ENCODE measurements around the gene TNNT3. TPM values are rescaled to one million over a fixed set of nuclear protein-coding genes. Genes with fewer than 3 reads are reported as not detected.

Gene TNNT3
- total RNA-seq, 2 donors from 2014 or later, result 7.4 to 8.9 TPM

- H3K27me3 Mint-ChIP-seq, result no peaks in the 10 kb centered on the region
- no peak for DNase-seq
- no peak overlapping the region for H3K4me3 Mint-ChIP-seq
- no peak for ATAC-seq
- no peak overlapping the region for H3K27ac Mint-ChIP-seq
- no peaks in the 10 kb centered on the region for H3K36me3 Mint-ChIP-seq (ENCODE audit: low read depth)
- H3K4me1 Mint-ChIP-seq, result no peaks in the 10 kb centered on the region
- H3K9me3 ChIP-seq (ENCODE audit: control insufficient read depth, low read length, poor library complexity, severe bottlenecking), result no peaks in the 10 kb centered on the region
Observed at GRCh38 chr11:1964955-1965354, 45.5 kb downstream of the TNNT3 start.

DNA sequence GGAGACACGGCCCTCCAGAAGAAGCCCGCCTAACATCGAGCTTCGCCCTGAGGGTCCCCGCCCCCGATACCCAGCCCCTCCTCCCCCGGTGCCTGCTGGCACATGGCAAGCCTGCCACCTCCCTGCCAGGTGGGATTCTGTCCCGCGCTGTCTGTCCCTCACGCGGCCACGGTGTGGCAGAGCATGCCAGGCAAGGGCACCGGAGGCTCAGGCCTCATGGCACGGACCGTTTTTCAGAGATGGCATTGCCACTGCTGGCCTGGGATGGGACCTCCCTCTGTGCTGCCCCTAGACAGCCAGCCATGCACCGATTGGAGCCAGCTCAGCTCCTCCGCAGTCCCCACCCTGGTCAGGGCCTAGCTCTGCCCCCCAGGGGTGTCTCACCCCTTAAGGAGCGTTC, 47.0 kb downstream of the TNNT3 start:
- no peaks in the 10 kb centered on the region for H3K9me3 ChIP-seq (ENCODE audit: control insufficient read depth, low read length, poor library complexity, severe bottlenecking)
- no peak for ATAC-seq
- Mint-ChIP-seq H3K27ac (no peak overlapping the region), H3K4me1 (no peaks in the 10 kb centered on the region), H3K27me3 (no peaks in the 10 kb centered on the region), H3K4me3 (no peak overlapping the region), H3K36me3 (ENCODE audit: low read depth) (no peaks in the 10 kb centered on the region)
- no peak for DNase-seq

DNA sequence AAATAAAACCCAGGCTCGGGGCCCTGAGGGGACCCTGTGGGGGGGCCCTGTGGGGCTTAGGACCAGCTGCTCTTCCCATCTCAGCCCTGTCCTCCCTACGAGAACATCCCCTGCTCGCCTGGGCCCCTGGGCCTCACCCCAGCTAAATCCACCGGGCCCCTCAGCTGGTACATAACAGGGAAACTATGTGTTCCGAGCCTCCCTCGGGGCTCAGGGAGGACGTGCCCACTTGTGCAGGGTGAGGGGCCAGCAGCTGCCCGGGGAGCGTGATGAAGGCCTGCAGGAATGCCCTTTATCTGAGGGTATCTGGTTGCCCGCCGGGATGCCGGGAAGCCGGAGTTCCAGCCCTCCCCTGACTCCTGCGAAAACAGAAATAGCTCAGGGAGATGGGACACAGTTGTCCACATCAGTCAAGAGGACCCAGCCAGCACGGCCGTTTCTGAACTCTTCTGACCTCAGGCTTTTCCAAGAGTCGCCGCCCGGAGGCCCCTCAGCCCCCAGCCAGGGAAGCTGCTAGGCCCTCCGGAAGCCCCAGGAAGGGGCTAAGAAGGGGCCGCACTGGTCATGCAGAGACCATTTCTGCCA, 48.2 kb downstream of the TNNT3 start:
- H3K9me3 ChIP-seq (ENCODE audit: control insufficient read depth, low read length, poor library complexity, severe bottlenecking), result no peaks in the 10 kb centered on the region
- Mint-ChIP-seq H3K27me3 (no peaks in the 10 kb centered on the region), H3K27ac (no peak overlapping the region), H3K36me3 (ENCODE audit: low read depth) (no peaks in the 10 kb centered on the region), H3K4me1 (no peaks in the 10 kb centered on the region), H3K4me3 (no peak overlapping the region)
- no peak for ATAC-seq
- no peak for DNase-seq

DNA sequence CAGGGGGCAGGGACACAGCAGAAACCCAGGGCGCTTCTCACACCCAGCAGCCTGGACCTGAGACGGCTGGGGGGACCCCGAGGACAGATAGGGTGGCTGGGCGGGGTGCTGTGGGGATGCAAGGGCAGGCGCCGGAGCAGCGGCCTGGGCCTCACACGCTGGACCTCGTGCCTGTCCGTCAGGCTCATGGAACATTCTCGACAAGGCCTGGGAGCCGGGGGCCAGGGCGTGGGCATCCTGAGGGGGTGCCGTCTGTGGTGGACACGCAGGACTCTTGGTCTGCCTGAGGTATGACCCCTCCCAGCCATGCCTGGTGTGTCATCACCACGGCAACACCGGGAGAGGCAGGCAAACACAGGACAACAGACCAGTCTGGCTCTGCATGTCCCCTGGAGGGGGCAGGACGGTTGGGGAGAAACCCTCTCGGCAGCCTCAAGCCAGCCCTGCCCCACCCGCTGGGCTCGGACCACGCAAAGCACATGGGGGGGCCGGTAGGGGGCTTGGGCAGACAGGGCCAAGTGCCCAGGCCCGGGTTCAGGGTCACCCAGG, 49.0 kb downstream of the TNNT3 start:
- no peak for DNase-seq
- Mint-ChIP-seq H3K27ac (no peak overlapping the region), H3K4me3 (no peak overlapping the region), H3K27me3 (no peaks in the 10 kb centered on the region), H3K4me1 (no peaks in the 10 kb centered on the region), H3K36me3 (ENCODE audit: low read depth) (no peaks in the 10 kb centered on the region)
- no peaks in the 10 kb centered on the region for H3K9me3 ChIP-seq (ENCODE audit: control insufficient read depth, low read length, poor library complexity, severe bottlenecking)
- no peak for ATAC-seq

DNA sequence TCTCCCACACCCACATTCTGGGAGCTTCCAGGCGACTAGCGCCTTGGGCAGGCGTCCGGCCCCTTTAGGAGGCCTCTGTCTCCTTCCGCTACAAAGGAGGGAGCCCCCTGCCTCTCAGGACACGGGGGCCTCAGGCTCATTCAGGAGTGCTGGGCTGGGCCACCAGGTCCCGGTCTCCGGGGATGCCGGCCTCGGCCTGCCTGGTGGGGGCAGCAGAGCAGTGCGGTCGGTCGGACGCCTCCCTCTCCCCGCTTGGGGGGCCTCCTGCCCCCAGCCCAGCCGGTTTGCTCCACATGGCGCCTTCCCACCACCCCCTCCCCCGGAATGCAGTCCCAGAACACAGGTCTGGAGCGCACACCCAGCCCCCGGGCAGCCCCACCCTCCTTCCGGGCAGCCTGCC, 49.5 kb downstream of the TNNT3 start:
- H3K36me3 Mint-ChIP-seq (ENCODE audit: low read depth), result no peaks in the 10 kb centered on the region
- ATAC-seq (no peak), DNase-seq (no peak)
- no peak overlapping the region for H3K27ac Mint-ChIP-seq
- no peaks in the 10 kb centered on the region for H3K9me3 ChIP-seq (ENCODE audit: control insufficient read depth, low read length, poor library complexity, severe bottlenecking)
- no peaks in the 10 kb centered on the region for H3K27me3 Mint-ChIP-seq
- H3K4me1 Mint-ChIP-seq, result no peaks in the 10 kb centered on the region
- H3K4me3 Mint-ChIP-seq, result no peak overlapping the region

DNA sequence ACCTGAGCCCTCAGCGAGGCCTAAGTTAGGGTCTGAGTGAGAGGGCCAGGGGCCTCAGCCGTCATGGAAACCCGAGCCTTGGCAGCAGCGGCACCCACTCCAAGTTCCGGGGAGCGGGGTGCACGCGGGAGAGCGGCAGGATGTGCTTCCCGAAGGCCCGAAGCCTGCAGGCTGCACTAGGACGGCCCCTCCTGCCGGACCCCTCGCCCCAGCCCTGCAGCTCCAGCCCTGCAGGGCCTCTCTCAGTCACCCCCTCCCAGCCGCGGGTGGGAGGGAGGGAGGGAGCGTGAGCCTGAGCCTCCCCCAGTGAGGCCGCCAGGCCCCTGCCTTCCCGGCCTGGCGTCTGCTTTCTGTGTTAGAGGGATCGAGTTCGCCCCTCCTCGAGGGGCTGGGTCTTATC, 50.3 kb downstream of the TNNT3 start:
- DNase-seq, result no peak
- no peak overlapping the region for H3K4me3 Mint-ChIP-seq
- H3K27me3 Mint-ChIP-seq, result no peaks in the 10 kb centered on the region
- no peaks in the 10 kb centered on the region for H3K36me3 Mint-ChIP-seq (ENCODE audit: low read depth)
- H3K27ac Mint-ChIP-seq, result no peak overlapping the region
- no peaks in the 10 kb centered on the region for H3K4me1 Mint-ChIP-seq
- ATAC-seq, result no peak
- no peaks in the 10 kb centered on the region for H3K9me3 ChIP-seq (ENCODE audit: control insufficient read depth, low read length, poor library complexity, severe bottlenecking)

GRCh38 chr11:1970956-1971355, 51.5 kb downstream of the TNNT3 start:
- no peak for ATAC-seq

GRCh38 chr11:1975185-1975584, 55.7 kb downstream of the TNNT3 start:
- H3K9me3 ChIP-seq (ENCODE audit: control insufficient read depth, low read length, poor library complexity, severe bottlenecking), result no peaks in the 10 kb centered on the region
- Mint-ChIP-seq H3K27me3 (no peaks in the 10 kb centered on the region), H3K4me1 (no peaks in the 10 kb centered on the region), H3K27ac (no peak overlapping the region), H3K4me3 (no peak overlapping the region), H3K36me3 (ENCODE audit: low read depth) (no peaks in the 10 kb centered on the region)
- ATAC-seq, result no peak
- no peak for DNase-seq

More at GRCh38 chr11:1970956-1971355, 51.5 kb downstream of the TNNT3 start:
- Mint-ChIP-seq H3K27me3 (no peaks in the 10 kb centered on the region), H3K36me3 (ENCODE audit: low read depth) (no peaks in the 10 kb centered on the region), H3K4me3 (no peak overlapping the region), H3K4me1 (no peaks in the 10 kb centered on the region), H3K27ac (no peak overlapping the region)
- no peaks in the 10 kb centered on the region for H3K9me3 ChIP-seq (ENCODE audit: control insufficient read depth, low read length, poor library complexity, severe bottlenecking)
- DNase-seq, result no peak

- no peaks in the 10 kb centered on the region for H3K4me1 Mint-ChIP-seq
- no peaks in the 10 kb centered on the region for H3K27me3 Mint-ChIP-seq
- no peak overlapping the region for H3K4me3 Mint-ChIP-seq
- no peak overlapping the region for H3K27ac Mint-ChIP-seq
- no peaks in the 10 kb centered on the region for H3K9me3 ChIP-seq (ENCODE audit: control insufficient read depth, low read length, poor library complexity, severe bottlenecking)
- no peaks in the 10 kb centered on the region for H3K36me3 Mint-ChIP-seq (ENCODE audit: low read depth)
- ATAC-seq (no peak), DNase-seq (no peak)
Observed at GRCh38 chr11:1978720-1979473, 59.4 kb downstream of the TNNT3 start.

DNA sequence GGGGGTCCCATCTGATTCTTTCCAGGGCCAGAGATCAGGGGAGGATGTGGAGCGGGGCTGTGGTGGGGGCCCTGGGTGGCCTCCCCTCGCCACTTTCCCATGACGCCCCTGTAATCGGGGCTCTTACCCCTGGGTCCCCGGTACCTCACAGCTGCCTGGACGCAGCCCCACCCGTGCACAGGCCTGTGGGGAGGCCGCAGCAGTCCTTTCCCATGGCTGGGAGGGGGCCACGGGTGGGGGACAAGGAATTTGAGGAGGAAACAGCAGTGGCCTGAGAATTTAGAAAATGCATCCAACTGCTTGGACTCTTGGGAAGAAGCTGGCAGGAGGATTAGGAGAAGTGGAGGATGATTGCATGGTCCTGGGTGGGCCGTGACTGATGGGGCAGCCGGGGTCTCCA, 60.1 kb downstream of the TNNT3 start:
- ATAC-seq (no peak), DNase-seq (no peak)
- no peaks in the 10 kb centered on the region for H3K9me3 ChIP-seq (ENCODE audit: control insufficient read depth, low read length, poor library complexity, severe bottlenecking)
- Mint-ChIP-seq H3K36me3 (ENCODE audit: low read depth) (no peaks in the 10 kb centered on the region), H3K4me1 (no peaks in the 10 kb centered on the region), H3K27ac (no peak overlapping the region), H3K27me3 (no peaks in the 10 kb centered on the region), H3K4me3 (no peak overlapping the region)

DNA sequence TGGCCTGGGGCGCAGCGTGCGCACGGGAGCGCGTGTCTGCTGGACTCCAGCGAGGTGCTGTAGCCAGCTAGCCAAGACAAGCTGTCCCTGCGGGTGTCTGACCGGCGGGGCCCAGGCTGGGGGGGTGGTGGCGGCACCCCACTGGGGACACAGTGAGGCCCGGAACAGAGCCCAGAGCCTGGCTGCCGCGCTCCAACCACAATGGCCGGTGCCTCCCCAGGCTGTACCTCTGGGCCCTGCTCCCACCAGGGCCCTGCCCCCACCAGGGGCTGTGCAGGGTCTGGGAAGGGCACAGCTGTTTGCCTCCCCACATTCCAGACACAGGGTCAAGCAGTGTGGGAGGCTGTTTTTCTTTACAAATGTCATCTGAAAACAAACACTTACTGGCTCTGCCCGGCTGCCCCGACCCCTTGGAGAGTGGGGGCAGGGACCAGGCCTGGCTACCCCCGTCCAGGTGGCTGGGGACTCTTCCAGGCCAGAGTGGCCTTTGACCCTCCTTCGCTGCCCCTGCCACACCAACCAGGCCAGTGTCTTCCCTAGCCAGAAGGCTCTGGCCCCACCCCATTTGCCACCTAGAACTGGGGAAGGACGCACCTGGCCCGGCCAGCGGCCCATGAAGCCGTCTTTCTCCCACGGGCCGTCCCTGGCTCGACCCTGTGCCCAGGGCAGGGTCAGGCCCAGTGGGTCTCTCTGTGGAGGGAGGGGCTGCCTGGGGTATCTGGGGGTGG, 63.5 kb downstream of the TNNT3 start:
- Mint-ChIP-seq H3K27ac (no peak overlapping the region), H3K4me3 (no peak overlapping the region), H3K36me3 (ENCODE audit: low read depth) (no peaks in the 10 kb centered on the region), H3K4me1 (no peaks in the 10 kb centered on the region), H3K27me3 (no peaks in the 10 kb centered on the region)
- DNase-seq (no peak), ATAC-seq (no peak)
- H3K9me3 ChIP-seq (ENCODE audit: control insufficient read depth, low read length, poor library complexity, severe bottlenecking), result no peaks in the 10 kb centered on the region

- H3K27ac Mint-ChIP-seq, result no peak overlapping the region
- H3K36me3 Mint-ChIP-seq (ENCODE audit: low read depth), result no peaks in the 10 kb centered on the region
- no peaks in the 10 kb centered on the region for H3K27me3 Mint-ChIP-seq
- no peaks in the 10 kb centered on the region for H3K4me1 Mint-ChIP-seq
- H3K9me3 ChIP-seq (ENCODE audit: control insufficient read depth, low read length, poor library complexity, severe bottlenecking), result no peaks in the 10 kb centered on the region
- no peak overlapping the region for H3K4me3 Mint-ChIP-seq
- ATAC-seq (no peak), DNase-seq (no peak)
Observed at GRCh38 chr11:1983601-1983961, 64.1 kb downstream of the TNNT3 start.

GRCh38 chr11:1987024-1987423, 67.5 kb downstream of the TNNT3 start:
- ATAC-seq (no peak), DNase-seq (no peak)
- H3K36me3 Mint-ChIP-seq (ENCODE audit: low read depth), result no peaks in the 10 kb centered on the region
- no peaks in the 10 kb centered on the region for H3K27me3 Mint-ChIP-seq
- peaks cover 2% of the 10 kb centered on the region for H3K4me1 Mint-ChIP-seq
- no peak overlapping the region for H3K27ac Mint-ChIP-seq
- no peak overlapping the region for H3K4me3 Mint-ChIP-seq
- no peaks in the 10 kb centered on the region for H3K9me3 ChIP-seq (ENCODE audit: control insufficient read depth, low read length, poor library complexity, severe bottlenecking)
